Activated naive CD8-positive, alpha-beta T cell treated with anti-CD3 and anti-CD28 coated beads, Interleukin-2, amount 50 U/mL, for 24 hours (primary cell): ENCODE results near the gene AGPAT4.
A peak's percentile ranks its signal among the peaks of the same experiment; 100 is the strongest.
"Not testable (repeated sequence)": the region's sequence is repeated elsewhere in the genome, so short reads cannot be mapped to it uniquely, and the experiment has no call there.

Experiments used
- ATAC-seq: fragments of 150-1000 bp; cut with Tn5 transposase; one replicate; pipeline ENCODE4 v1.10.0; 2021
- DNase-seq: peaks from one replicate; pipeline ENCODE4 v3.0.0; 2021
- H3K27ac Mint-ChIP-seq: one replicate; pipeline ENCODE4 v1.8.0; 2021; ENCODE audit warnings: mild to moderate bottlenecking, mixed read lengths
- H3K27me3 Mint-ChIP-seq: one replicate; pipeline ENCODE4 v1.8.0; 2021; ENCODE audit warnings: mixed read lengths
- H3K36me3 Mint-ChIP-seq: one replicate; pipeline ENCODE4 v1.8.0; 2021; ENCODE audit warnings: low read depth, mixed read lengths
- H3K4me1 Mint-ChIP-seq: one replicate; pipeline ENCODE4 v1.8.0; 2021; ENCODE audit warnings: mixed read lengths
- H3K4me3 Mint-ChIP-seq: one replicate; pipeline ENCODE4 v1.8.0; 2021; ENCODE audit warnings: mild to moderate bottlenecking, moderate library complexity, mixed read lengths
- H3K9me3 Mint-ChIP-seq: one replicate; pipeline ENCODE4 v1.8.0; 2021; ENCODE audit warnings: mixed read lengths

AGPAT4 gene

DNA sequence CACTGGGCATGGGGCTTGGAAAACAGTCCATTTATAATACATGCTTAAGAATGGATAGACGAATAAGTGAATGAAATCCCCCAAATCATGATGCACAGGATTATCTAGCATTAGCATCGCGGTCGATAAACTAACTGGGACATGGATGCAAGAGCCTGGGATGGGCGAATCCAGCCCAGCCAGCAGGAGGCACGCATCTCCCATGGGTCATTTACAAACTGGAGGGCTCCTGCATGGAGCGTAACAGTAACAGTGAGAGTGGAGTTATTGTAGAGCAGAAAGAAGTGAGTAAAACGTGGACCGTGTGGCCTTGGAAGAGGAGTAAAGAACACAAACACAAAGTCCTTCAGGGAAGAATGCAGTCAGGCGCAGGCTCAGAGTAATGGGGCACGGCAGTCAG, 136.5 kb downstream of the AGPAT4 start:
- Mint-ChIP-seq H3K27me3 (no peaks in the 10 kb centered on the region), H3K4me1 (no peaks in the 10 kb centered on the region), H3K27ac (no peak overlapping the region), H3K9me3 (no peaks in the 10 kb centered on the region), H3K4me3 (no peak overlapping the region), H3K36me3 (peaks cover 5% of the 10 kb centered on the region)
- ATAC-seq (no peak), DNase-seq (no peak)

DNA sequence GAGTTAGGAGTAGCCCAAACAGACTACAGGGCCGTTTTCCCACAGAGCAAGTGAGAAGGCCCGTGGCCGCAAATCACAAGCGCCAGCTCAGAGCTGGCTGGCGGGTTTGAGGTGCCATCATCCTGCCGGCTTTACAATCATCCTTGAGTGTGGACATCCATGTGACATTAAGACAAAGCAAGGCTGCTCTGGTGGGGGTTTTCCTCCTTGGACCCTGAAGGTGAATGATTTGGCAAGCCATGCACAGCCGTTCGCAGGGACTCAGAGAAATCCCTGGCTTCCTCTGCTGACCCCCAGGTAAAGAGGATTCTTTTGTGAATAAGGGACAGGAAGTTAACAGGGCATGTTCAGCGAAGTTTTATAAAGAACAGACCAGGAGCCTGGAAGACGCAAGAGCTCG, 137.2 kb downstream of the AGPAT4 start:
- no peaks in the 10 kb centered on the region for H3K9me3 Mint-ChIP-seq
- H3K27ac Mint-ChIP-seq, result no peak overlapping the region
- ATAC-seq (no peak), DNase-seq (no peak)
- peaks cover 5% of the 10 kb centered on the region for H3K36me3 Mint-ChIP-seq
- no peaks in the 10 kb centered on the region for H3K27me3 Mint-ChIP-seq
- H3K4me1 Mint-ChIP-seq, result no peaks in the 10 kb centered on the region
- H3K4me3 Mint-ChIP-seq, result no peak overlapping the region

DNA sequence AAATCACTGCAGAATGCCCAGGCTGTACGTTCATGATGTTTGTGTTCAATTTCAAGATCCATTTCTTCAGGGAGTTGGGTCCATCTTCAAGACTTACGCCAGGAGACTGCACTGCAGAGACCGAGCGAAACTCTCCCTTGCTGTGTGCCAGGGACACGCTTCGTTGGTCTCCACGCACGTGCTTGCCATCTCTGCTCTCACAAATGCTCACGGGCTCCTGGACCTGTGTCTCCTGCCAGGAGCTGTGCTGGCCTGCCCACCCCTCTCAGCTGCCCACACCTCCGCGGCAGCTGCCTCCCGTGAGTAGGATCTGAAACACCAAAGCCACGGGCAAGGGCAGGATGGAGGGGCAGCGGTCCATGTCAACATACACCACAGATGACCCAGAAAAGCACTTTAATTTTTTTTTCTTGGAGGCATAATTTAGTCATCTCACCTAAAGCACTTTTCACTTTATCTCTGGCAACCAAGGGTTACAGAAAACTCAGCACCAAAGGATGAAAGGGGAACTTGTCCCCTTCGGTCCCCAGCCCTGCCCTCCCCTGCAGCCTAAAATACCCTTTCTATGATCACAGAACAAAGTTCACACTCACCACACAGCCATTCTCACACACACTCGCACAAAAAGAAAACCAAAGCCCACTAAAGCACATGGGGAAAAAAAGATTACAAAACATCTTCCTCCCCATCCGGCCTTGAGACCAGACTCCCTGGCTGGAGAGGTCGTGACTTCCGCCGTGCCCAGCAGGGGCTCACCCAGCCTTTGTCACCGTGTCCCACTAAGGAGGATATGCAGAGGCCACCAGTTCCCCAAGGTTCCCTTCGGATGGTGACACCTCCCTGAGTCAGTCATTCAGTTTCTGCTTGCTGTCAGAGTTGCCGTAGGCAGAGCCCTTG, 137.9 kb downstream of the AGPAT4 start:
- no peak overlapping the region for H3K27ac Mint-ChIP-seq
- H3K4me3 Mint-ChIP-seq, result no peak overlapping the region
- no peak for ATAC-seq
- H3K9me3 Mint-ChIP-seq, result no peaks in the 10 kb centered on the region
- no peaks in the 10 kb centered on the region for H3K4me1 Mint-ChIP-seq
- no peaks in the 10 kb centered on the region for H3K27me3 Mint-ChIP-seq
- H3K36me3 Mint-ChIP-seq, result peaks cover 5% of the 10 kb centered on the region
- no peak for DNase-seq

DNA sequence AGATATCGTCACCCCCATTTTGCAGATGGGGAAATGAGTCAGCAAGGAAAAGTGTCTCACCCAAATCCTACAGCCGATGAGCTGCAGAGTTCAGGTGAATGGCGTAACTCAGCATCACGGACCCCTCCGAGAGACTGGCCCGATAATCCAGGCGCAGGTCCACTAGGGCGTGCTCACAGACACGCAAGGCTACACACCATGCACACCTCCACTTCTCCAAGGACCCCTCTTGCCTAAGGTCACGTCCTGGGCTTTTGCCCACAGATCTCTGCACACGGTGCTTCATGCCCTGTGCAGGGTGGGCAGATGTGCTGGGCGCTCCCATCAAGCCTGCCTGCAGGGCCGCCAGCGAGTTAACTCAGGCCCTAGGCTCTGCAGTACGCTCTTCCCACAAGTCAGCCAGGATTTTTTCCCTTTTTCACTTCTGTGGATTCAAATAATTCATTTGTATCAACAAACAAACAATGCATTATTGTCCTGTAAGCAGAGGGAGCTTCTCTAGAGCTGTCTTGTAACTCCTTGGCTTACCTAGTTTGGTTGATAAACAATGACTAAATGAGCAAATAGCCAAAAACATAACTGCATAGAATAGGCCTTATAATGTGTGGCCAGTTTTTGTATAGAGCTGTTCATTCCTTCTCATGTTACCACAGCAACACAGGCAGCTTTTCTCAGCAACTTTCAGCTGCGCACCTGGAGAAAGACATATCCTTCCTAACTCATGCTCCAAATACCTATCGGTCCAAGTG, 139.1 kb downstream of the AGPAT4 start:
- H3K27me3 Mint-ChIP-seq, result no peaks in the 10 kb centered on the region
- no peaks in the 10 kb centered on the region for H3K9me3 Mint-ChIP-seq
- H3K27ac Mint-ChIP-seq, result no peak overlapping the region
- no peak overlapping the region for H3K4me3 Mint-ChIP-seq
- ATAC-seq (no peak), DNase-seq (no peak)
- peaks cover 12% of the 10 kb centered on the region for H3K36me3 Mint-ChIP-seq
- H3K4me1 Mint-ChIP-seq, result no peaks in the 10 kb centered on the region

DNA sequence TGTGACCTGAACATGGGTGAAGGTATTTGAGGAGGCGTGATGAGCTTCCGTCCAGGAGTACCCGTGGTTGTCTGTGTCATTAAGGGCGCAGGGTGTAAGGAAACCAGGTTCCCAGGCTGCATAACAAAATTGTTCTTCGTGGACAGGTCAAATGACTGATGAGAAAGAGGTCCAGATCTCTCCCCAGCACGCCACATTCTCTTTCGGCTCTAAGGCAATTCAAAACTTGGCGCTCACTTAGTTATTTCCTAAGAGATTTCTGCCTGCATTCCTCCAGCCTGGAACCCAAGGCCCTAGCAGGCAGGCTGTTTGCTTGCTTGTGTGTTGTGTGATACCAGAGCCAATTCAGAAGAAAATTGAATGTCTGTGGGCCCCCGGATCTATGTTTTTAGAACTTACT, 139.9 kb downstream of the AGPAT4 start:
- no peak overlapping the region for H3K27ac Mint-ChIP-seq
- ATAC-seq (no peak), DNase-seq (no peak)
- no peaks in the 10 kb centered on the region for H3K27me3 Mint-ChIP-seq
- no peak overlapping the region for H3K4me3 Mint-ChIP-seq
- peaks cover 16% of the 10 kb centered on the region for H3K36me3 Mint-ChIP-seq
- peaks cover 4% of the 10 kb centered on the region for H3K4me1 Mint-ChIP-seq
- no peaks in the 10 kb centered on the region for H3K9me3 Mint-ChIP-seq

DNA sequence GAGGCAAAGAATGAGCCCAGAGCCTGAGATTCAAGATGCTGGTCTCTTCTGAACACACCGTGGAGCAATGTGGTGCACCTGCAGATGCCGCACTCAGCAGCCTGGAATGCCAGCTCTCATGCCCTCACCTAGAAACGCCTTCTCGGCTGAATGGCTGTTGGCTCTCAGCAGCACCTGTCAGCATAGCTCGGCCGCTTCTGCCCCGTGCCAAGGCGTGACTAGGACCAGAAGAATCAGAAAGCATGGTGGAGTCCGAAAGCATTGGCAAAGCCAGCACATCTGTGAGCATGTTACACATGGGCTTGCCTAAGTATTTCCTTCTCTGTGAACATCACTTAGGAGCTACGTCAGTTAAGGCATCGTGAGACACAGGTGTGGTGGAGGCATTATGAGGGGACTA, 141.5 kb downstream of the AGPAT4 start:
- DNase-seq (no peak), ATAC-seq (no peak)
- peaks cover 16% of the 10 kb centered on the region for H3K4me1 Mint-ChIP-seq
- H3K27me3 Mint-ChIP-seq, result no peaks in the 10 kb centered on the region
- peaks cover 25% of the 10 kb centered on the region for H3K36me3 Mint-ChIP-seq
- no peak overlapping the region for H3K27ac Mint-ChIP-seq
- no peaks in the 10 kb centered on the region for H3K9me3 Mint-ChIP-seq
- H3K4me3 Mint-ChIP-seq, result no peak overlapping the region

DNA sequence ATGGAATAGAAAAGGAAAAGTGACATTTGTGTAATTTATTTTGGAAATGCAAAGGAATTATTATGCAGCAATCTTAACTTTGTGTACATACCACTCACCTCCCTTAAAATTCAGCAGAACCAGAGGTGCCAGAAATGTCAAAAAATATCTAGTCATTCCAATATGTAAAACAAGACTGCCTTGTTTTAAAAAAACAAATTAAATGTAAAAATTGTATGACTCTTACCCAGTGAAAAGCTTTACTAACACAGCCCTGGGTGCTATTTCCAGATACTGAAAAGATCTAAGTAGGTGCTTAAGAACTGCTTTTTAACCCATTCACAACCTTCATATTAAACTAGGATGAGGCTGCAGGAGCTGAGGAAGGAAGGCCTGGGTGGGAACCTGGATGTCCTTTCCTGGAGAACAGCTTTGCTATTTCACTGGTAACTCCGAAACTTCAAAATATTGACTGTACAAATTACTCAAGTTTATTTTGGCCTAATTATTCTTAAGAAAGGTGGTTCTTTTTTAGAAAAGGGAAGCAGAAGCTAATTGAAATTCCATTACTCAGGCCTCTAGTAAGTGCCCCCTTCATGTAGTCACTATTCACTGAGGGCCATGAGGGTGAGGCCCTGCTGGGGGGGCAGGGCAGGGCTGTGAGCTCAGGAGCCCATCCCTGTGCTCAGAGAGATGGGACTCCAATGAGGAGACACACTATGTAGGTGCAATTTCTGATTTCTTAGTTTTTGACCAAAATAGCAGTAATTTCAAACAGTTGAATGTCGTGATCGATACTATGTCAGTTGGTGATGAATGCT, 142.7 kb downstream of the AGPAT4 start:
- peaks cover 33% of the 10 kb centered on the region for H3K36me3 Mint-ChIP-seq
- DNase-seq (no peak), ATAC-seq (no peak)
- H3K27ac Mint-ChIP-seq, result no peak overlapping the region
- H3K4me3 Mint-ChIP-seq, result no peak overlapping the region
- H3K4me1 Mint-ChIP-seq, result peaks cover 16% of the 10 kb centered on the region
- no peaks in the 10 kb centered on the region for H3K9me3 Mint-ChIP-seq
- H3K27me3 Mint-ChIP-seq, result no peaks in the 10 kb centered on the region

DNA sequence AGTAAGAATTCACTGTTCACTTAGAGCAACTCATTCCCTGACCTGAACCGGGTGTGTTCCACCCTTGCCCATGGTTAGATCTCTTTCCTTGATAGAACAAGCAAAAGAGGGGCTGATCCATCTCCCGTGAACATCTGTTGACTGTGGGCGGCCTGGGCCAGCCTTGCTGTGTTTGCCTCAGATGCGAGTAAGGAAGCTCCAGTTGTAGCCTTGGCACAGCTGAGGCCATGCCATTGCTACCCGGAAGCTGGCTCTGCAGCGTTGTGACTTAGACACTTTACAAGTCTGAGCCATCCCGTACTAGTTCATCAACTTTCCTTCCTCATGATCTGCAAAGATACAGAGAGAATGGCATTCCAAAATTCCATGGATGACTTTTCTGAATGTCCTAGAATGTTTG, 143.3 kb downstream of the AGPAT4 start:
- H3K4me1 Mint-ChIP-seq, result peaks cover 16% of the 10 kb centered on the region
- ATAC-seq (no peak), DNase-seq (no peak)
- no peak overlapping the region for H3K27ac Mint-ChIP-seq
- H3K27me3 Mint-ChIP-seq, result no peaks in the 10 kb centered on the region
- H3K36me3 Mint-ChIP-seq, result peaks cover 39% of the 10 kb centered on the region
- H3K9me3 Mint-ChIP-seq, result peaks cover 6% of the 10 kb centered on the region
- no peak overlapping the region for H3K4me3 Mint-ChIP-seq

DNA sequence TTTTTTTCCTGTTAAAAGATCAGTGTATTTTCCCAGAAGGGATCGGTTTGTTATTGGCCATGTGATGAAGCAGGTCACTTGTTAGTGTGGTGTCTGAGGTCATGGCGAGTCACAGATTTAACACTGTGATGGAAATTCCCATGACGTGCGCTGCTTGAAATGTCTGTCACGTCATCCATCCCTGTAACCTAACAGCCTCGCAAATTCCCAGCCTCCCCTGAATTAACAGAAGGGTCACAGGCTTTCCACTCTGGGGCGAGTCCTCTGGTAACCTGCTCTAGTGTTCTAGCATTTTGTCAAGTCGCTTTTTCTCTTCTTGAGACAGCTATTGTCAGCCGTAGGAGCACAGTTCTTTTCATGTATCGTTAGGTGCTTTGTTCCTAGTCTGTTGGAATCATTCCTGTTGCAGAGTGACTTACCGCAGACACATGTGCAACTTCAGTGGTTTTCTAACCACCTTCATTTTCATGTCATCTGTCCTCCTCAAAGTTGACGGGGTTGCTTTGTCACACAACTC, 145.1 kb downstream of the AGPAT4 start:
- Mint-ChIP-seq H3K4me1 (peaks cover 16% of the 10 kb centered on the region), H3K27ac (peak overlapping the region; percentile 79), H3K36me3 (peaks cover 57% of the 10 kb centered on the region), H3K9me3 (peaks cover 23% of the 10 kb centered on the region), H3K4me3 (no peak overlapping the region), H3K27me3 (no peaks in the 10 kb centered on the region)
- ATAC-seq (peak; percentile 76), DNase-seq (peak; percentile 23)

- Mint-ChIP-seq H3K4me3 (no peak overlapping the region), H3K27me3 (no peaks in the 10 kb centered on the region), H3K4me1 (peaks cover 16% of the 10 kb centered on the region), H3K36me3 (peaks cover 59% of the 10 kb centered on the region), H3K27ac (peak overlapping the region; percentile 79), H3K9me3 (peaks cover 28% of the 10 kb centered on the region)
- no peak for DNase-seq
- peak; percentile 41 for ATAC-seq
These were observed 145.6 kb downstream of the AGPAT4 start for GRCh38 chr6:161128230-161128629.

GRCh38 chr6:161127071-161127740, 146.7 kb downstream of the AGPAT4 start:
- Mint-ChIP-seq H3K4me3 (no peak overlapping the region), H3K36me3 (peaks cover 67% of the 10 kb centered on the region)

GRCh38 chr6:161125591-161125990, 148.3 kb downstream of the AGPAT4 start:
- Mint-ChIP-seq H3K27ac (no peak overlapping the region), H3K36me3 (peaks cover 82% of the 10 kb centered on the region), H3K9me3 (peaks cover 46% of the 10 kb centered on the region), H3K4me3 (no peak overlapping the region), H3K27me3 (no peaks in the 10 kb centered on the region), H3K4me1 (peaks cover 16% of the 10 kb centered on the region)
- no peak for ATAC-seq
- no peak for DNase-seq

More at GRCh38 chr6:161127071-161127740, 146.7 kb downstream of the AGPAT4 start:
- H3K4me1 Mint-ChIP-seq, result peaks cover 16% of the 10 kb centered on the region
- peaks cover 35% of the 10 kb centered on the region for H3K9me3 Mint-ChIP-seq
- H3K27me3 Mint-ChIP-seq, result no peaks in the 10 kb centered on the region
- H3K27ac Mint-ChIP-seq, result no peak overlapping the region
- DNase-seq, result no peak
- no peak for ATAC-seq

DNA sequence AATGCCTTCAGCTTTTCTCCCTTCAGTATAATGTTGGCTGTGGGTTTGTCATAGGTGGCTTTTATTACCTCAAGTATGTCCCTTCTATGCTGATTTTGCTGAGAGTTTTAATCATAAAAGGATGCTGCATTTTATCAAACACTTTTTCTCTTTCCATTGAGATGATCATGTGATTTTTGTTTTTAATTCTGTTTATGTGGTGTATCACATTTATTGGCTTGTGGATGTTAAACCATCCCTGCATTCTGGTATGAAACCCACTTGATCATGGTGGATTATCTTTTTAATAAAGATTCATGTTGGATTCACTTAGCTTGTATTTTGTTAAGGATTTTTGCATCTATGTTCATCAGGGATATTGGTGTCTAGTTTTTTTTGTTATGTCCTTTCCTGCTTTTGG, 150.5 kb downstream of the AGPAT4 start:
- DNase-seq, H3K27ac Mint-ChIP-seq, H3K27me3 Mint-ChIP-seq, ATAC-seq, H3K4me1 Mint-ChIP-seq, H3K4me3 Mint-ChIP-seq: not testable (repeated sequence)
- Mint-ChIP-seq H3K9me3 (peaks cover 53% of the 10 kb centered on the region), H3K36me3 (peaks cover 87% of the 10 kb centered on the region)

GRCh38 chr6:161117942-161118341, 155.9 kb downstream of the AGPAT4 start:
- DNase-seq (no peak), ATAC-seq (no peak)
- Mint-ChIP-seq H3K27ac (no peak overlapping the region), H3K9me3 (peaks cover 23% of the 10 kb centered on the region), H3K27me3 (no peaks in the 10 kb centered on the region), H3K4me1 (no peaks in the 10 kb centered on the region), H3K4me3 (no peak overlapping the region), H3K36me3 (peaks cover 81% of the 10 kb centered on the region)
